ENCODE data around the gene TCF19. TPM values are rescaled to one million over a fixed set of nuclear protein-coding genes. Genes with fewer than 3 reads are reported as not detected.
A peak's percentile ranks its signal among the peaks of the same experiment; 100 is the strongest.

Gene TCF19
- total and polyA plus RNA-seq, 5 donors from 2014 or later, result 8.3 to 13.3 (median 10.9) TPM

DNA sequence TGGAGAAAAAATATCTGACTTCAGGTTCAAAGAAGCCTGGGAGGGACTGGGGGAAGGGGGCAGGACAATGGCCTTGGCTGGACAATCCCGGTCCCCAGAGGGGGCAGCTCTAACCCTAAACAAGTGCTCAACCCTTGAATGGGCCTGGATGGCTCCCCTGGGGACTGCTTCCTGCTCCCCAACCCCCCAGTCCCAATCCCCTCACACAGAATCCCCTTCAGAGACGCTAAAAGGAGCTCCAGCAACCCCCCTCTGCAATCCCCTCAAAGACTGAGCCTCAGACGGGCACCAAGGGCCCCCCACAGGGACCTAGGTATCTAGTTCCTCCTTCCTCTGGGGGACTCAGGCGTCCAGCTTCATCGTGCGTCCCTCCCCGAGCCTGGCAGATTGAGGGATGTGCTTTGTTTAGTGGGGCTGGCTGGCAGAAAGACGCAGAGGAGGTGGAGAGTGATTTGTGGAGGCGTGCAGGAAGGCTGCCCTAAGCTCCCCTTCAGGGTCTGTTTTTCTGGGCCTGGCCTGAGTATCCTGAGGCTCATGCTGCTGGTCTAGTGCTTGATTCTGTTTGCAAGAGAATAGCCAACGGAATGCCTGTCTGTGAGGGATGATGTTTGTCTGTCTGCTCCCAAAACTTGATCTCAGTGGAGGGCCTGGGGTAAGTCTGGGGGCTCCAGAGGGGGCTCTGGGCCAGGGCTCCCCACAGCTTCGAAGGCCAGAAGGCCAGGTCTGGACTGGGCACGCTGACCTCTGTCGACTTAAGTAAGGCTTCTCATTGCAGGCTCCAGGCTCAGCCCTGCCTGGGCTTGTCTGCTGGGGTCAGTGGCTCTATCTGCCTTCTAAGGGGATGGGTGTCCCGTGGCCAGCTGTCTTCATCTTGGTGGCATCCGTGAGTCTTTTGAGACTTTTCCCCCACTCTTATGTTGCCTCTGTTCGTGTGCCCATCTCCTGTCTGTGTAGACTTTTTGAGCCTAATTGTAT is 13.8 kb downstream of the TCF19 start:
- H3K27ac ChIP-seq (ENCODE audit: insufficient read depth, low read length, poor library complexity, severe bottlenecking), result no peak overlapping the region
- no peaks in the 10 kb centered on the region for H3K27me3 Mint-ChIP-seq
- no peaks in the 10 kb centered on the region for H3K9me3 ChIP-seq (ENCODE audit: control insufficient read depth in 2 of 2, low read length in 2 of 2)
- H3K4me1 ChIP-seq (ENCODE audit: control insufficient read depth, insufficient read depth, low read length, poor library complexity, severe bottlenecking), result no peaks in the 10 kb centered on the region
- peak overlapping the region in 1 of 4 donors; percentile 47 for H3K4me3 Mint-ChIP-seq
- H3K9me3 Mint-ChIP-seq, result no peaks in the 10 kb centered on the region
- H3K36me3 ChIP-seq (ENCODE audit: control insufficient read depth, insufficient read depth, low read length), result no peaks in the 10 kb centered on the region
- peaks cover 0 to 5% (median 2%) of the 10 kb centered on the region in 4 donors for H3K4me1 Mint-ChIP-seq
- DNase-seq (no peak), ATAC-seq (ENCODE audit: low read depth in 2 of 2) (no peak)
- no peak overlapping the region for H3K4me3 ChIP-seq (ENCODE audit: low read depth, low read length)
- H3K27ac Mint-ChIP-seq, result no peak overlapping the region
- no peaks in the 10 kb centered on the region for H3K27me3 ChIP-seq (ENCODE audit: control insufficient read depth, insufficient read depth, low read length)
- H3K36me3 Mint-ChIP-seq, result no peaks in the 10 kb centered on the region

DNA sequence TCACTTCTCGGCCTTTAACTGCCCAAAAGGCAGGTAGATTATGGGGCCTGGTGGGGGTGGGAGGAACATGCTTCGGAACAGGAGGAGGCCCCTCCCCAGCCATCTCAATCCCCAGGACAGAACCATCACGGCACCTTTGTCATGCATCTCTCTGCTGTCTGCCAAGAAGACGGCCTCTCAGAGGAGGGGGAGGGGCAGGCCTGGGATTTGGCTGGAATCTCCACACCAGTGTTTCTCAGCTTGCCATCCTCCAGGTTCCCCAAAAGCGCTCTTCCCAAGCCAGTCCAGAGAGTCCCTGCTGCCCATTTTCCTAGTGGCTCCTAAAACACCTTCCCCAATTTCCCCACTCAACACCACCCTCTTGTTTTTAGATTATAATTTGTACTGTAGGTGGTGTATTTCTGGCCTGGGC is 14.6 kb downstream of the TCF19 start:
- no peak for ATAC-seq (ENCODE audit: low read depth in 2 of 2)
- no peak overlapping the region for H3K27ac Mint-ChIP-seq

DNA sequence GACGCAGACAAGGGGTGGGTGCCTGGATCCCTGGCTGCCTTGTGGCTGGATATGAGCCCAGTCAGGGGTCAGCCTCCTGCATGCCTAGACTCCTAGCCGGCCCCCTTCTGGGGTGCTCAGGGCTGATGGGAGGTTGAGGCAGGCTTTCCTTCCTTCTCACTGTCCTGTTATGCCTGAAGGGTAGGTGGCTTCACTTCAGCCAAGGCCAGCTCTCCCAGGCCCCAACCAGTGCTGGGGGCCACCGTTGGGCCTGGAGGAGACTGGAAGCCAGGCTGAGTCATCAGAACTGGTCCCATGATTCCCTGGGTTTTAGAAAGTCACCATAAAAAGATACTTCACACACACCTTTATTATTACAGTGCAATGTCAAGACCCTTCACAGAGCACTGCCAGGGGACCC is 15.0 kb downstream of the TCF19 start:
- Mint-ChIP-seq H3K4me1 (peaks cover 4 to 10% (median 5%) of the 10 kb centered on the region in 4 donors), H3K4me3 (no peak overlapping the region)

More for the DNA sequence above, 14.6 kb downstream of the TCF19 start:
- Histone ChIP-seq H3K4me1 (ENCODE audit: control insufficient read depth, insufficient read depth, low read length, poor library complexity, severe bottlenecking) (peaks cover under 1% of the 10 kb centered on the region), H3K27me3 (ENCODE audit: control insufficient read depth, insufficient read depth, low read length) (no peaks in the 10 kb centered on the region), H3K4me3 (ENCODE audit: low read depth, low read length) (no peak overlapping the region), H3K9me3 (ENCODE audit: control insufficient read depth in 2 of 2, low read length in 2 of 2) (no peaks in the 10 kb centered on the region), H3K36me3 (ENCODE audit: control insufficient read depth, insufficient read depth, low read length) (no peaks in the 10 kb centered on the region), H3K27ac (ENCODE audit: insufficient read depth, low read length, poor library complexity, severe bottlenecking) (no peak overlapping the region)
- Mint-ChIP-seq H3K4me3 (no peak overlapping the region), H3K27me3 (no peaks in the 10 kb centered on the region), H3K36me3 (no peaks in the 10 kb centered on the region), H3K4me1 (peaks cover under 1 to 6% (median 2%) of the 10 kb centered on the region in 4 donors), H3K9me3 (no peaks in the 10 kb centered on the region)
- no peak for DNase-seq

DNA sequence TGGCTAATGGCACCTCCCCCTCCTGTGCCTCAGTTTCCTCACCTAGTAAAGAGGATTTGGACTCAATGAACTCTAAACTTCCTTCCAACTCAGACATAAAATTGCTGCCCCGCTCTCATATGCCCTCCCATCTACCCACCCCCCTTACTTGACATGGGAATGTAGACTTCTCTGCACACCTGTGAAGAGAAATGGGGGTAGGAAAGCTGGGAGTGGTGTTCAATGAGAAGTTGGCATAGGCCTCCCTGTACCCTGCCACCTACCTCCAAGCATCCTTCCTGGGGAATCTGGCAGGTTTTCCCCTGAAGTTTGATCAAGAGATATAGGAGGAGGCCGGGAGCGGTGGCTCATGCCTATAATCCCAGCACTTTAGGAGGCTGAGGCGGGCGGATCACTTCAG is 16.0 kb downstream of the TCF19 start:
- no peaks in the 10 kb centered on the region for H3K36me3 ChIP-seq (ENCODE audit: control insufficient read depth, insufficient read depth, low read length)
- H3K27ac Mint-ChIP-seq, result no peak overlapping the region
- no peaks in the 10 kb centered on the region for H3K27me3 Mint-ChIP-seq
- DNase-seq (no peak), ATAC-seq (ENCODE audit: low read depth in 2 of 2) (no peak)
- no peak overlapping the region for H3K4me3 Mint-ChIP-seq
- no peaks in the 10 kb centered on the region for H3K36me3 Mint-ChIP-seq
- H3K4me1 Mint-ChIP-seq, result peaks cover 9 to 16% (median 13%) of the 10 kb centered on the region in 4 donors
- H3K27ac ChIP-seq (ENCODE audit: insufficient read depth, low read length, poor library complexity, severe bottlenecking), result no peak overlapping the region
- H3K4me1 ChIP-seq (ENCODE audit: control insufficient read depth, insufficient read depth, low read length, poor library complexity, severe bottlenecking), result peaks cover 8% of the 10 kb centered on the region
- H3K9me3 Mint-ChIP-seq, result no peaks in the 10 kb centered on the region
- H3K4me3 ChIP-seq (ENCODE audit: low read depth, low read length), result no peak overlapping the region
- no peaks in the 10 kb centered on the region for H3K27me3 ChIP-seq (ENCODE audit: control insufficient read depth, insufficient read depth, low read length)
- no peaks in the 10 kb centered on the region for H3K9me3 ChIP-seq (ENCODE audit: control insufficient read depth in 2 of 2, low read length in 2 of 2)

More for the DNA sequence above, 15.0 kb downstream of the TCF19 start:
- Histone ChIP-seq H3K27me3 (ENCODE audit: control insufficient read depth, insufficient read depth, low read length) (no peaks in the 10 kb centered on the region), H3K9me3 (ENCODE audit: control insufficient read depth in 2 of 2, low read length in 2 of 2) (no peaks in the 10 kb centered on the region), H3K4me1 (ENCODE audit: control insufficient read depth, insufficient read depth, low read length, poor library complexity, severe bottlenecking) (peaks cover 5% of the 10 kb centered on the region), H3K27ac (ENCODE audit: insufficient read depth, low read length, poor library complexity, severe bottlenecking) (no peak overlapping the region), H3K36me3 (ENCODE audit: control insufficient read depth, insufficient read depth, low read length) (no peaks in the 10 kb centered on the region), H3K4me3 (ENCODE audit: low read depth, low read length) (no peak overlapping the region)
- ATAC-seq (ENCODE audit: low read depth in 2 of 2) (no peak), DNase-seq (no peak)
- Mint-ChIP-seq H3K27me3 (no peaks in the 10 kb centered on the region), H3K36me3 (no peaks in the 10 kb centered on the region), H3K27ac (no peak overlapping the region), H3K9me3 (no peaks in the 10 kb centered on the region)

DNA sequence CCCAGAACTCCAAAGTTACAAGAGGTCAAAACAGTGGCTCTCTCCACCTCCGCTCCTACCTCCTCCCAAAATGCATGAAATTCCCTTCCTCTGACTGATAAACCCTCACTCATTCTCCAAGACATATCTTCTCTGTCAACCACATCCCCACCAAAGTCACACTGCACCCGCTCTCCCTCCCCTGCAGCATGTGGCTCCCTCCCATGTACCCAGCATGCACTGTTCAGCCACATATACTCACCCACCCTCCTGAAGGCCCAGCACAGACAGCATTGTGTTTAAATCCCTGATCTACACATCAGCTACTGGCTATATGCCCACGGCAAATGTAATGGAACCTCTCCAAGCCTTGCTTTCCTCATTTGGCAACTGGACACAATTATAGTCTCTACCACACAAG is 17.6 kb downstream of the TCF19 start:
- no peaks in the 10 kb centered on the region for H3K27me3 Mint-ChIP-seq
- no peak overlapping the region for H3K4me3 ChIP-seq (ENCODE audit: low read depth, low read length)
- H3K36me3 ChIP-seq (ENCODE audit: control insufficient read depth, insufficient read depth, low read length), result no peaks in the 10 kb centered on the region
- H3K27ac ChIP-seq (ENCODE audit: insufficient read depth, low read length, poor library complexity, severe bottlenecking), result no peak overlapping the region
- ATAC-seq (ENCODE audit: low read depth in 2 of 2) (no peak), DNase-seq (no peak)
- H3K36me3 Mint-ChIP-seq, result no peaks in the 10 kb centered on the region
- H3K27ac Mint-ChIP-seq, result no peak overlapping the region
- no peak overlapping the region for H3K4me3 Mint-ChIP-seq
- peaks cover 9 to 20% (median 15%) of the 10 kb centered on the region in 4 donors for H3K4me1 Mint-ChIP-seq
- H3K9me3 Mint-ChIP-seq, result no peaks in the 10 kb centered on the region
- H3K4me1 ChIP-seq (ENCODE audit: control insufficient read depth, insufficient read depth, low read length, poor library complexity, severe bottlenecking), result peaks cover 8% of the 10 kb centered on the region
- no peaks in the 10 kb centered on the region for H3K27me3 ChIP-seq (ENCODE audit: control insufficient read depth, insufficient read depth, low read length)
- H3K9me3 ChIP-seq (ENCODE audit: control insufficient read depth in 2 of 2, low read length in 2 of 2), result no peaks in the 10 kb centered on the region

DNA sequence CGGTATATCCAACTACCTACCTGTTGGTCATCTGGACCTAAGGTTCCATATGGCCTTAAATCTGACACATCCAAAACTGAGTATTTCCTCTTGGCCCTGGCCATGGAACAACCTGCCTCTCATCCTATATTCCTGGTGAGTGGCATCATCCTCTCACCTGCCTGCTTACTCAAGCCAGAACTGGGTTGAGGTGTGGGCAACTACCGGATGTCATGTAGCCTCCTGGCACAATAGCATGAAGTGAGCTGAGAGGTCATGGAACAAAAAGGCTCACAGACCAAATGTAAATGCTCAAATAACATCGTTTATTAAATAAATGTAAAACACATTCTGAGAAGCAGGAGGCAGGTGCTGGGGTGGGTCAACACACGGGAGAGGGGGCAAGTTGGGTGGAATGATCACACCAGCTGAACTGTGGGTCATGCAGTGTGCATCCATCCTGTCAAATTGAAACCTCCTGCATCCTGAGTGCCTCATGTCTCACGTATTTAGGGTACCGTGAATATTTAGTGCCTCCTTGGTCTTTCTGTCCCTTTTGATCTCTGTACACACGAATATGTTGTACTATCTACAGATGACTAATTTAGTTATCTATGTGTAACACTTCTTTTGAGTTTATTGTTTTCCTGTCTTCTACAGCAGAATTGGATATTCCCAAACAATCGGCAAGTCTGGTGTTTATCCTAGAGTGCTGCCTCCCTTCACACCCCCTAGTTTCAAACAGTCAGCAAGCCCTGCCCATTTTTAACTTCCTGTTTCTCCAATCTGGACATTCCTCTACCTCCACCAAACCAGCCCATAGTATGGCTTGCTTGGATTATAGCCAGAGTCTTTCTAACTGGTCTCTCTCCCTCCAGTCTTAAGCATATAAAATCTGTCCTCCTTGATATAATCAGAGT is 20.0 kb downstream of the TCF19 start:
- no peaks in the 10 kb centered on the region for H3K27me3 Mint-ChIP-seq
- no peak for ATAC-seq (ENCODE audit: low read depth in 2 of 2)
- H3K36me3 Mint-ChIP-seq, result no peaks in the 10 kb centered on the region

GRCh38 chr6:31179042-31179386 is 20.6 kb downstream of the TCF19 start:
- Mint-ChIP-seq H3K36me3 (no peaks in the 10 kb centered on the region), H3K27ac (peak overlapping the region; percentile 60 to 70 (median 64)), H3K27me3 (no peaks in the 10 kb centered on the region), H3K4me1 (peaks cover 9 to 20% (median 15%) of the 10 kb centered on the region in 4 donors), H3K4me3 (peak overlapping the region in 1 of 4 donors; percentile 49), H3K9me3 (no peaks in the 10 kb centered on the region)
- Histone ChIP-seq H3K36me3 (ENCODE audit: control insufficient read depth, insufficient read depth, low read length) (no peaks in the 10 kb centered on the region), H3K27ac (ENCODE audit: insufficient read depth, low read length, poor library complexity, severe bottlenecking) (no peak overlapping the region), H3K4me1 (ENCODE audit: control insufficient read depth, insufficient read depth, low read length, poor library complexity, severe bottlenecking) (peaks cover 8% of the 10 kb centered on the region), H3K27me3 (ENCODE audit: control insufficient read depth, insufficient read depth, low read length) (no peaks in the 10 kb centered on the region), H3K9me3 (ENCODE audit: control insufficient read depth in 2 of 2, low read length in 2 of 2) (no peaks in the 10 kb centered on the region), H3K4me3 (ENCODE audit: low read depth, low read length) (no peak overlapping the region)
- ATAC-seq (ENCODE audit: low read depth in 2 of 2) (no peak), DNase-seq (no peak)

More for the DNA sequence above, 20.0 kb downstream of the TCF19 start:
- Mint-ChIP-seq H3K9me3 (no peaks in the 10 kb centered on the region), H3K4me3 (peak overlapping the region in 1 of 4 donors; percentile 49), H3K4me1 (peaks cover 9 to 20% (median 15%) of the 10 kb centered on the region in 4 donors), H3K27ac (peak overlapping the region in 2 of 3 donors; percentile 60 to 64)
- no peak for DNase-seq
- no peak overlapping the region for H3K27ac ChIP-seq (ENCODE audit: insufficient read depth, low read length, poor library complexity, severe bottlenecking)
- peaks cover 8% of the 10 kb centered on the region for H3K4me1 ChIP-seq (ENCODE audit: control insufficient read depth, insufficient read depth, low read length, poor library complexity, severe bottlenecking)
- H3K9me3 ChIP-seq (ENCODE audit: control insufficient read depth in 2 of 2, low read length in 2 of 2), result no peaks in the 10 kb centered on the region
- peak overlapping the region; percentile 26 for H3K4me3 ChIP-seq (ENCODE audit: low read depth, low read length)
- H3K36me3 ChIP-seq (ENCODE audit: control insufficient read depth, insufficient read depth, low read length), result no peaks in the 10 kb centered on the region
- no peaks in the 10 kb centered on the region for H3K27me3 ChIP-seq (ENCODE audit: control insufficient read depth, insufficient read depth, low read length)

All from CD4-positive, CD25-positive, alpha-beta regulatory T cell (primary cell).